ENCODE results near the gene PLAC9.

PLAC9 gene

DNA sequence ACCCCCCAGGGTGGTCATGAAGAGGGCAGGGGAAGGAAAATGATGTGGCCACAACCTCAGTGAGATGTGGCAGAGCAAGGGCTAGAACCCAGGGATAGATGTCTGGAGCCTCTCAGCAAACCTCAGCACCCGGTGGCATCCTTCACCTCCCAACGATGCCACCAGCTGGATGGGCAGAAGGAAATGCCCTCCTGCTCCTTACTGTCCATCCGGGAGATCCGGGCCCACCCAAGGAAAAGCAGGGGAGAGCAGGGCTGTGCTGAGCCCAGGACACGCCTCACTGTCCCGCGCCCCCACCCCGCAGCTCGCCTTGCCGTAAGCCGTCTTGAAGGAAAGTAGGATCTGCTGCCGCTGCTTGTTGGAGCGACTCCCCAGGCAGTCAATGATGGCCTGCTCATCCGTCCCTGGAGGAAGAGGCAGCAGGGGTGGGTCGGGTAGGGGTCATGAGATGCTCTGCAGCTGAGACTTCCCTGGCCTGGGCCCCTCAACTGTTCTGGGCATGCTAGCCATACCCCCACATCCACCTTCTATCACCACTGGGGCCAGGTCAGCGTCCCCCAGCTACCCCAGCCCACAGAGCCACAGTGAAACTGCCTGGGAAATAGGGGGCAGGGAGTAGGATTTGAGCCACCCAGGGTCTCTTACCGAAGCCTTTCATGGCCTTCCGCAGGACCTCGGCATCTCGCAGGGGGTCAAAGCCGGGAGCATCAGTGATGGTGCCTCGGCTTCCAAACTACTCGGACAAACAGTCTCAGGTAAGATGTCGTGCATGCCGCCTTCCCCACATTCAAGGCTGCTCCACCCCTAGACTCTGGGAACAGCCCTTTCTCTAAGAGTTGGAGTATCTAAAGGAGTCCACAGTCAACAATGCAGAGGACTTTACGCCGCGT is 34.3 kb downstream of the PLAC9 start:
- TF ChIP-seq SPI1 (IDR thresholded peaks at IDR 0.05; ENCODE audit: low read depth, low read length) (no peak), POU2F2 (IDR thresholded peaks at IDR 0.05; ENCODE audit: low read depth, low read length) (no peak), PAX5 (IDR thresholded peaks at IDR 0.05; ENCODE audit: insufficient read depth, low read length, severe bottlenecking) (no peak), TAF1 (IDR thresholded peaks at IDR 0.05; ENCODE audit: low read depth, low read length) (no peak), POLR2AphosphoS5 (IDR thresholded peaks at IDR 0.05; ENCODE audit: low read depth, low read length) (no peak), POLR2A (IDR thresholded peaks at IDR 0.05; ENCODE audit: low read depth, low read length) (no peak)
- FAIRE-seq (no peak), DNase-seq (ENCODE audit: insufficient read length, low spot score) (no peak)

DNA sequence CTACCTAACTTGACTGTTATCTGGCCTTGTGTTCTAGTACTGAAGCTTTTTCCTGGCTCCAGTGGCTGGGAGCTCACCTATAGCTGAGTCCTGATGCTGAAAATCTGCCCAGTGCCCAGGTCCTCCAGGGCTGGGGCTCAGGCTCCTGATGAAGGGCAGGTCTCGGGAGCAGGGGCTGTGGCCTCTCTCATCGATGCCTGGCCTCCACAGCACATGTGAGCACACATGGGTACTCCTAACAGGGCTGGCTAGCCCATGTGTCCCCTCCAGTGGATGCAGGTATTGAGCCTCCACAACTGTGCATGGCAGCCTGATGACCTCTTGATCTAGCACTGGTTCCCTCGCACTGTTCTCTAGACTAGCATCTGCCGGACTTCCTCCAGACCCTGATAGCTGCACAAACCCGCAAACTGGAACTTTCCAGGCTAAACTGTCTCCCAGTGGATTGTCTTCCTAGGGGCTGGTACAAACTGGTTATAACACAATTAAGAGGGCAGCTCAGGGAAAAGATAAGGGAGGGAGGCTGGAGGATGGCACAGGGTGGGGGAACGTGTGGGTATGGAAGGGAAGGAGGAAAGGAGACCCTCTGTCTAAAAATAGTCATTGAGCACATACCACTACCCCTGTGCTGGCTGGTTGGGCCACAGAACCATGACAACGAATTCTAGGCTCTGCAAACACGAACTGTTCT is 35.1 kb downstream of the PLAC9 start:
- TF ChIP-seq TAF1 (IDR thresholded peaks at IDR 0.05; ENCODE audit: low read depth, low read length) (no peak), POU2F2 (IDR thresholded peaks at IDR 0.05; ENCODE audit: low read depth, low read length) (no peak), POLR2A (IDR thresholded peaks at IDR 0.05; ENCODE audit: low read depth, low read length) (no peak)
- FAIRE-seq (no peak), DNase-seq (ENCODE audit: insufficient read length, low spot score) (no peak)

DNA sequence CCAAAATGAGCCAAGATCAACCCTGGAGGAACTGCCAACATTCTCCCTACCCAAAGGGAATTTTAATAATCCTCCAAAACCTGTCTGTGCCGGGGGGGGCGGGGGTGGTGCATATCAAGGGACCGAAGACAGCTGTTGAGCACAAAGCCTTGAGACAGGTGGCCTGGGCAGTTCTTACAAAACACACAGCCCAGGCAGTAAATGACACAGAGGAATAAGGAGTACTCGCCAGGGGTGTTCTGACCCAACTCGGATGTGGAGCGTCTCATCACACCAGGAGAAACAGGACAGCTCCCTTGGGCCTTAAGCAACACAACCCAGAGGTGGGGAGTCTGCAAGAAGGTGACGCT is 35.6 kb downstream of the PLAC9 start:
- DNase-seq (ENCODE audit: insufficient read length, low spot score) (no peak), FAIRE-seq (no peak)
- no peak for TF ChIP-seq TAF1 (IDR thresholded peaks at IDR 0.05; ENCODE audit: low read depth, low read length)
- TF ChIP-seq POLR2AphosphoS5 (IDR thresholded peaks at IDR 0.05; ENCODE audit: low read depth, low read length), result no peak
- TF ChIP-seq SPI1 (IDR thresholded peaks at IDR 0.05; ENCODE audit: low read depth, low read length), result no peak
- TF ChIP-seq POLR2A (IDR thresholded peaks at IDR 0.05; ENCODE audit: low read depth, low read length), result no peak
- no peak for TF ChIP-seq PAX5 (IDR thresholded peaks at IDR 0.05; ENCODE audit: insufficient read depth, low read length, severe bottlenecking)
- TF ChIP-seq POU2F2 (IDR thresholded peaks at IDR 0.05; ENCODE audit: low read depth, low read length), result no peak

DNA sequence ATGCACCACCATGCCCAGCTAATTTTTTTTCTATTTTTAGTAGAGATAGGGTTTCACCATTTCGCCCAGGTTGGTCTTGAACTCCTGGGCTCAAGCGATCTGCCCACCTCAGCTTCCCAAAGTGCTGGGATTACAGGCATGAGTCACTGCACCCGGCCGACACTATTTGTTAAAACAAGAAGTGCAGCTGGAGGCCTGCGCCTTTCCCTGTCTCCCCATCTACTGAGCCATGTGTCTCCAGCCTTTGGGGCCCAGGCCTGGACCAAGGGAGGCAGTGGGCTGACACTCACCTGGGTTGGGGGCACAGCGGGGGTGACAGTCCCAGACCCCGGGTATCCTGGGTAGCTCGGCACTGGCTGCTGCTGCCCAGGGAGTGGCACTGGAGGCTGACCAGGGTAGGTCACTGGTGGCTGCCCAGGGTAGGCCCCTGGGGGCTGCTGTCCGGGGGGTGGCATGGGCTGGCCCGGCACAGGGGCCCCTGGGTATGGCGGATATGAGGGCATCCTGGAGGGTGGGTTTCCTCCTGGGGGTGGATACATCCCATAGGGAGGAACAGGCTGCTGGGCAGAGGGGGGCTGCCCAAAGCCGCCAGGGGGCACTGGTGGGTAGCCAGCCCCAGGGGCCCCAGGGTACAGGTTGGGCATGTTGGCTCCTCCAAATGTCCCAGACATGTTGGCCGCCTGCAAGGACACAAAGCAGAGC is 36.3 kb downstream of the PLAC9 start:
- peak; percentile 72 for DNase-seq (ENCODE audit: insufficient read length, low spot score)
- TF ChIP-seq TAF1 (IDR thresholded peaks at IDR 0.05; ENCODE audit: low read depth, low read length) (no peak), POU2F2 (IDR thresholded peaks at IDR 0.05; ENCODE audit: low read depth, low read length) (no peak), SPI1 (IDR thresholded peaks at IDR 0.05; ENCODE audit: low read depth, low read length) (no peak), PAX5 (IDR thresholded peaks at IDR 0.05; ENCODE audit: insufficient read depth, low read length, severe bottlenecking) (no peak)
- no peak for FAIRE-seq

DNA sequence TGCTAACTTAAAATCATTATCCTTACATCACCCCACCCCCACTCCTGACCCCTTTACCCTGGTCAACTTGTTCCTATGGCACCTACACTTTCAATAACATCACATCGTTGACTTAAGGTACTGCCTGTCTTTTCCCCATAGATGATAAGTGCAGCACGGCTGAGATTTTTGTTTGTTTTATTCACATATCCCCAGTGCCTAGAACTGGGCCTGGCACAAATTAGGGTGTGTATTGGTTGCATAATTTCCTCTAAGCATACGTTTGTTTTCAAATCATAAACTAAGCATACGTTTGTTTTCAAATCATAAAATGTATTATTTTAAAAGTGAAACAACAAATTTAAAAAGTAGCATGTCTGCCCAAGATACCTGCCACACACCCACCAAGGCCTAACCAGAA is 37.5 kb downstream of the PLAC9 start:
- DNase-seq (ENCODE audit: insufficient read length, low spot score), result no peak
- no peak for FAIRE-seq
- TF ChIP-seq POLR2AphosphoS5 (IDR thresholded peaks at IDR 0.05; ENCODE audit: low read depth, low read length) (no peak), PAX5 (IDR thresholded peaks at IDR 0.05; ENCODE audit: insufficient read depth, low read length, severe bottlenecking) (no peak), SPI1 (IDR thresholded peaks at IDR 0.05; ENCODE audit: low read depth, low read length) (no peak), POLR2A (IDR thresholded peaks at IDR 0.05; ENCODE audit: low read depth, low read length) (no peak), POU2F2 (IDR thresholded peaks at IDR 0.05; ENCODE audit: low read depth, low read length) (no peak), TAF1 (IDR thresholded peaks at IDR 0.05; ENCODE audit: low read depth, low read length) (no peak)

DNA sequence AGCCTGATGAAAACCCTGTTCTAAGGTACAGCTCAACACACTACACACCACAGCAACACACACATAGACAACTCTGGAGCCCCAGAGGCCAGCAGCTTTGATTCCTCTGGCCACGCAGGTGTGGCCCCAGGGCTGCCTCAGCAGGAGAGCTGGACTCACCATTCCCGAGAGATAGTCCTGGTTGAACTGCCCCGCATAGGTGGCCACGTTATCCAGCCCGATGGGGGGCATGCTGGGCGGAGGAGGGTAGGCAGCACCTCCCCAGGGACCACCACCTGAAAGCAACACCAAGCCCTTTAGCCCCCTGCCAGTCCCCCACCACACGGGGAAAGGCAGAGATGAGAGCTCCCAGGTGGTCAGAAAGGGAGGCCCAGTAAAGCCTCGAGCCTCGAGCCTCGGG is 38.1 kb downstream of the PLAC9 start:
- no peak for FAIRE-seq
- DNase-seq (ENCODE audit: insufficient read length, low spot score), result no peak
- TF ChIP-seq PAX5 (IDR thresholded peaks at IDR 0.05; ENCODE audit: insufficient read depth, low read length, severe bottlenecking) (no peak), POLR2A (IDR thresholded peaks at IDR 0.05; ENCODE audit: low read depth, low read length) (no peak), TAF1 (IDR thresholded peaks at IDR 0.05; ENCODE audit: low read depth, low read length) (no peak), POLR2AphosphoS5 (IDR thresholded peaks at IDR 0.05; ENCODE audit: low read depth, low read length) (no peak), POU2F2 (IDR thresholded peaks at IDR 0.05; ENCODE audit: low read depth, low read length) (no peak), SPI1 (IDR thresholded peaks at IDR 0.05; ENCODE audit: low read depth, low read length) (no peak)

DNA sequence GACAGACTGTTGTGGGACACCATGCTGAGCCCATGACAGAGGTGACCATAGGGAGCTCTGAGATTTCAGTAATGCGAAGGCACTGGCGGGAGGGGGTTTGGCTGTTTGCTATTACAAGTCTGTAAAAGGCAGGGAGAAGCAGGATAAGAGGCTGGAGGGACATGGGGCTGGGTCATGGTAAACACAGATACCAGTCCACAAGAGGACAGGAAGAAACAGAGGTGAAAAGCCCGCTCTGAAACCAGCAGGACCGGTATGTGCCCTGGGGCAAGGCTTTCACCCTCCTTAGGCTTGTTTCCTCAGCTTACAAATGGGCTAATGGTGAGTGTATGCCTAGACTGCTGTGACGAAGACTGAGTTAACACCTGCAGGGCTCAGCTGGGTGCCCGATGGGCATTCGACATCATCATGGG is 38.7 kb downstream of the PLAC9 start:
- no peak for DNase-seq (ENCODE audit: insufficient read length, low spot score)
- no peak for FAIRE-seq
- TF ChIP-seq TAF1 (IDR thresholded peaks at IDR 0.05; ENCODE audit: low read depth, low read length) (no peak), POLR2AphosphoS5 (IDR thresholded peaks at IDR 0.05; ENCODE audit: low read depth, low read length) (no peak), PAX5 (IDR thresholded peaks at IDR 0.05; ENCODE audit: insufficient read depth, low read length, severe bottlenecking) (no peak), POLR2A (IDR thresholded peaks at IDR 0.05; ENCODE audit: low read depth, low read length) (no peak), SPI1 (IDR thresholded peaks at IDR 0.05; ENCODE audit: low read depth, low read length) (no peak), POU2F2 (IDR thresholded peaks at IDR 0.05; ENCODE audit: low read depth, low read length) (no peak)

DNA sequence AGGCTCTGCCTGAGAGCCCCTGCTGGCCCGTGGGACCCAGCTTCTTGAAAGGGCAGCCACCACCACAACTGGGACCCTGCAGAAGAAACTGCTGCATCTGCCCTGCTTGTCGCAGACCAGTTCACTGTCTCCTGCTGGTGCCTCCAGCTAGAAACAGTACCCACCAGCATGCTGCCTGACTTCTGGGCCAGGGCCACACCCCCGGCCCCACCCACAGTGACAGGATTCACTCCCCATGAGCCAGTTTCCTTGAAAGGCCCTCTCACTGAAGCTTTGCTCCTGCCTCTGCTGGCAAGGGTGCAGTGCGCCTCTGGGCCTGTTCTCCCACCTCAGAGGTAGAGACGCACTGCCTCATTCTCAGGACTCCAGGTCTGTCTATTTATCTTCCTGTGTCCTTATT is 40.4 kb downstream of the PLAC9 start:
- DNase-seq (ENCODE audit: insufficient read length, low spot score) (no peak), FAIRE-seq (no peak)
- no peak for TF ChIP-seq POLR2AphosphoS5 (IDR thresholded peaks at IDR 0.05; ENCODE audit: low read depth, low read length)
- no peak for TF ChIP-seq PAX5 (IDR thresholded peaks at IDR 0.05; ENCODE audit: insufficient read depth, low read length, severe bottlenecking)
- no peak for TF ChIP-seq TAF1 (IDR thresholded peaks at IDR 0.05; ENCODE audit: low read depth, low read length)
- no peak for TF ChIP-seq POU2F2 (IDR thresholded peaks at IDR 0.05; ENCODE audit: low read depth, low read length)
- no peak for TF ChIP-seq SPI1 (IDR thresholded peaks at IDR 0.05; ENCODE audit: low read depth, low read length)
- TF ChIP-seq POLR2A (IDR thresholded peaks at IDR 0.05; ENCODE audit: low read depth, low read length), result no peak

DNA sequence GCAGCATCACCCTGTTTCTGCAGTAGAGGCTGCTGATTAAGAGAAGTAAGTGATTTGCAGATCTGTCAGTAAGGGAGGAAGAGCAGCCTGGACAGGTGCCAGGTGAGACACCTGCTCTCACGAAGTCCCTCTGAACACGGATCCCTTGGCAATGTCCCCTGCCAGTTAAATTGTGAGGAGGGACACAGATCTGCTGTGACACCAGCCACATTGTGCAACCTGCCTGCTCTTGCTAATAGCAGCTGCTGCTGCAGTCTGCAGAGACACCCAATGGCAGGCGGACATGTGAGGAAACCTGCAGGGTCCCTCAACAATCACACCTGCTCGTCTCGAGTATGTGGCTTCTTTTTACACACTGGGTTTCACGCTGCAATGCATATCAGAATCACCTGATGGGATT is 40.9 kb downstream of the PLAC9 start:
- TF ChIP-seq SPI1 (IDR thresholded peaks at IDR 0.05; ENCODE audit: low read depth, low read length) (no peak), PAX5 (IDR thresholded peaks at IDR 0.05; ENCODE audit: insufficient read depth, low read length, severe bottlenecking) (no peak), TAF1 (IDR thresholded peaks at IDR 0.05; ENCODE audit: low read depth, low read length) (no peak), POU2F2 (IDR thresholded peaks at IDR 0.05; ENCODE audit: low read depth, low read length) (no peak), POLR2AphosphoS5 (IDR thresholded peaks at IDR 0.05; ENCODE audit: low read depth, low read length) (no peak), POLR2A (IDR thresholded peaks at IDR 0.05; ENCODE audit: low read depth, low read length) (no peak)
- FAIRE-seq (no peak), DNase-seq (ENCODE audit: insufficient read length, low spot score) (no peak)
